ENCODE results near the gene CKAP2L.

DNA sequence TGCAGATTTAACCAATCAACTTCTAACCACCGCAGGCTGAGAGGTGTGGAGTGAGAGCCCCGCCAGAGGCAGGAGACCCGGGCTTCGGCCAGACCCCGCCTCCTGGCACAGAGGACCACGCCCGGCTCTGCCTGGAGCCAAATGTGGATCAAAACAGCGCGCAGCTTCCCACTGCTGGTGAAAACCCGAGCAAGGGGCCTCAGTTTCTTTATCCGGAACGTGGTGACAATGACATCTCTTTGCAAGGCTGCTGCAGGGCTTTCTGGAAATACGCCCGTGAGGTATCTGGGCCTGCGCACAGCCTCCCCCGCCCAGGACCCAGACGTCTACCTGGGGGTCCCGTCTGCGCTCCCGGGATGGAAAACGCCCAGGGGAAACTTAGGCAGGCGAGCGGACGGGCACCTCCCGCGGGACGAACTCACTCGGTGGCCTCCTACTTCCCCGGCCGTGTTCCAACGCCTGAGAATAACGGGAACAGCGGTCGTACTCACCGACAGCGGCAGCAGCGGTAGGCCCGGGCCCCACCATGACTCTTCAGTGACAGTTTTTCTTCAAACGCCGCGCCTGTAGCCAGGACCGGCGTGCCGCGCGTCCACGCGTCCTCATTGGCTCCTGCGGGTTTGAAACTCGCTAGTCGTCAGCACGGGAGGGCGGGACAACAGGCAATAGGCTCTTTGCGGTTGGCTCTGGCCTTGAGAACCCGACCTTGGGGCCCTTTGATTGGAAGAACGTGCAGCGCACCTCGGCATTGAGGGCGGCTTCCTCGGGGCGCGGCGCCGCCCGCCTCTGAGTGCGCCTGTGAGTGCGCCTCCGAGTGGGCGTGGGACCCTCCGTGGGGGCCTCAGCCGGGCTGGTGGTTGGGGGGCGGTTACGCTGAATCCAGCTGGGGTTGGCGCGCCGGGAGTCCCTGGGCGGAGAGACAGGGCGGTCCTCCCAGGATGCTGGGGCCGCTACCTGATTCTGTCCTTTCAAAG is at the start of gene CKAP2L:
- TF ChIP-seq CTCF (IDR thresholded peaks at IDR 0.05; ENCODE audit: low read depth, low read length, poor library complexity, severe bottlenecking) (no peak), EZH2phosphoT487 (IDR thresholded peaks at IDR 0.05; ENCODE audit: borderline replicate concordance, low read length) (no peak)

All from DOHH2 (cell line).